Suppressor macrophage treated with lipopolysaccharide for 1 hour (primary cell): Measurements from ENCODE around the gene ADGRL2.

ENCODE experiments used
- DNase-seq, 3 donors: peaks; one replicate each; pipeline ENCODE4 v3.0.0-alpha.2; 2020 to 2022

ADGRL2 gene

DNA sequence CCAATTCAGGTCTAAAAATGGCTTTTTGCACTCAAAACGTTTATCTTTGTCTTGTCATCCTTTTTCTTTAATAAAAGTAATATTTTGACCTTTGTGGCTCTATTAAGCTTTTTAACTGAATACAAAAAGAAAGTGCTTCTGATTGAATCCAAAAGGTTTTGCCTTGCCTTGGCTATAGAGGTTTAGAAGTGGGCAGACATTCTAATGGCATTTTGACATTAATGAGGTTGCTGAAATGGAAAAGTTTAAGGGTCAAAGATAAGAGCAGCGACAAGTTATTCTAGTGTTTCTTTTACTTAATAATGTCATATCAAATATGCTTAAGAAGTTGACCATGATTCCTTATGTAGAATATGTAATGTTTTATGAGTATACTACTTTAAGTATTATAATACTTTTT, 120.2 kb downstream of the ADGRL2 start:
- no peak for DNase-seq

GRCh38 chr1:81921344-81921743, 120.6 kb downstream of the ADGRL2 start:
- no peak for DNase-seq

GRCh38 chr1:81921851-81922462, 121.2 kb downstream of the ADGRL2 start:
- DNase-seq = no peak

- DNase-seq = no peak
Observed at GRCh38 chr1:81922955-81923354, 122.2 kb downstream of the ADGRL2 start.

DNA sequence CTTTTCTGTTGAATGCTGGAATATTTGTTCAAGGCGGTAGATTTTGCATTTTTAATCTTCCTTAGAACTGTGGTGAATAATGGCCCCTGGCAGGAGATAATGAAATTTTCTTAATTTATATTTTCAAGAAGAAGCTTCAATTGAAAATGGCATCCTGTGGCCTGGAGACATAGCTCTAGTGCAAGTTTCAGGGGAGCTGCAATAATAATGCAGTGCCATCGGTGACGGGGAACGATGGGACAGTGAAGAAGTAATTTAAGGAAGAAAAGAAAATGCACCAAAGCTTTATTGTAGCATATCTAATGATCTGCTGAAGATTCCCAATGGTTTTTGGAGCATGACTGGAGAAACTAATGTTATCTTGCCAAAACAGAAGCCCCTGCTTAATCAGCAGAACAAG, 128.4 kb downstream of the ADGRL2 start:
- no peak for DNase-seq

GRCh38 chr1:81936853-81937252, 136.1 kb downstream of the ADGRL2 start:
- DNase-seq = no peak

GRCh38 chr1:81937791-81938450, 137.2 kb downstream of the ADGRL2 start:
- DNase-seq = no peak

DNA sequence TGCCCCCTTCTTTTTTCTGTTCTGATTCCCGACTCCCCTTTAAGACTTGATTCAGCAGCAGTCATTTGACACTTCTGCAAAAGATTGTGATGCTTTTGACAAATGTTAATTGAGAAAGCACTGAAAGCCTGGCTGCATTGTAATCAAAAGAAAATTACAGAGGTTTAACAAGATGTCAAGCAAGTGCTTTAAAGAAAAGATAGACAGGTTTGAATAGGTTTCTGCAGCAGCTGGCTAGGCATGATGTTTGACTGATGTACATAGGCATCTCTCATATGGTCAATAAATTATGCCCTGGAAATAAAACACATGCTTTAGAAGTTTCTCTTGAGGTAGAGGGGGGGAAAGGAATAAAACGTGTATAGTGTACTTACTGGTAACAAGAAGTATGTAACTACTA, 147.8 kb downstream of the ADGRL2 start:
- no peak for DNase-seq

GRCh38 chr1:81949421-81949820, 148.7 kb downstream of the ADGRL2 start:
- no peak for DNase-seq

DNA sequence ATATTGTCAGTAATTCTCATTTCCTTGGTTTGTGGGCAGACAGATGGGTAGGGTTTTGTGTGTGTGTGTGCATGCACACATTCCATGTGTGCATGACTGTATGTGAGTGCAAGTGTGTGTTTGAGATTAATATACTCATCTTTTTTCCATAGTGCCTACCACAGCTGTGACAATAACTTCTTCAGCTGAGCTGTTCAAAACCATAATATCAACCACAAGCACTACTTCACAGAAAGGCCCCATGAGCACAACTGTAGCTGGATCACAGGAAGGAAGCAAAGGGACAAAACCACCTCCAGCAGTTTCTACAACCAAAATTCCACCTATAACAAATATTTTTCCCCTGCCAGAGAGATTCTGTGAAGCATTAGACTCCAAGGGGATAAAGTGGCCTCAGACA, 149.3 kb downstream of the ADGRL2 start:
- no peak for DNase-seq

DNA sequence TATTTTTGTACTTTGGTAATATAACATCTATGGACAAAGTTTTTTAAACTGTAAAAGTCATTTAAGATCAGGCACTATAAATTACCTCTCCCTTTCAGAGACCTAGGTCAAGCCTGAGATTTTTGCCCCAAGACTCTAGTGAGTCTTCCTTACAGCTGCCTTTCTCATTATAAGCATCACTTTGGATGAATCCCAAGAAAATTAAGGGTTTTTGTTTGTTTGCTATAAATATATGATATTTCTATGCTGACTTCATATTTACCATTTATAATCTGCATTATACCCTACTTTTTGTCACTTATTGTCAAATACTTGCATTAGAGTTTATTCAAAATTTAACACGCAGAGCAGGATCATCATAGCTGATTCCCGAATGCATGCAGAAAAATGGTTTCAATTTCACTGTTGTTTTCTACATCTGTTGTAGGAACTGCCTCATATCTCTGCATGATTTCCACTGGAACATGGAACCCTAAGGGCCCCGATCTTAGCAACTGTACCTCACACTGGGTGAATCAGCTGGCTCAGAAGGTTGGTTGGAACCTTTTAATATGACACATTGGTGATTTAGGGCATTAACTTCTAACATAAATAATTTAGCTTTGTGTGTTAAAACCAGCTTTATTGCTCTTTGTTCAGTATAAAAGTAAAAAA, 150.0 kb downstream of the ADGRL2 start:
- DNase-seq = no peak

GRCh38 chr1:81954534-81955020, 153.8 kb downstream of the ADGRL2 start:
- no peak for DNase-seq

GRCh38 chr1:81967951-81968350, 167.2 kb downstream of the ADGRL2 start:
- no peak for DNase-seq

DNA sequence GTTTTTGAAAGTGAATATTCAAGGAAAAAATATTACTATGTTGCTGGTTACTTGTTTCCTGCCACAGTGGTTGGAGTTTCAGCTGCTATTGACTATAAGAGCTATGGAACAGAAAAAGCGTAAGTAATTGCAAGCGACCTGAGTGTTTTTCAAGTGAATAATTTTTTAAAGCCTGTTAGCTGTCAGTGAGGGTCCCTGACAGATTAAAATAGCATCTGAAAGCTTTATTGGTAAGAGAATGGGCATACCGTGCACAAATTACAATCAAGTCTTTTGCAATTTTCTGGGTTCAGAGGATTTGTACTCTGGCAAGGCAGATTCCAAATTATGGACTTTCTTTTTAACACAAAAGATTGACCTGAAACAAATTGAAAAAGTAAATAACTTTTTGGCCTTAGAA, 169.7 kb downstream of the ADGRL2 start:
- no peak for DNase-seq

- no peak for DNase-seq
Observed at GRCh38 chr1:81974222-81974841, 173.6 kb downstream of the ADGRL2 start.

DNA sequence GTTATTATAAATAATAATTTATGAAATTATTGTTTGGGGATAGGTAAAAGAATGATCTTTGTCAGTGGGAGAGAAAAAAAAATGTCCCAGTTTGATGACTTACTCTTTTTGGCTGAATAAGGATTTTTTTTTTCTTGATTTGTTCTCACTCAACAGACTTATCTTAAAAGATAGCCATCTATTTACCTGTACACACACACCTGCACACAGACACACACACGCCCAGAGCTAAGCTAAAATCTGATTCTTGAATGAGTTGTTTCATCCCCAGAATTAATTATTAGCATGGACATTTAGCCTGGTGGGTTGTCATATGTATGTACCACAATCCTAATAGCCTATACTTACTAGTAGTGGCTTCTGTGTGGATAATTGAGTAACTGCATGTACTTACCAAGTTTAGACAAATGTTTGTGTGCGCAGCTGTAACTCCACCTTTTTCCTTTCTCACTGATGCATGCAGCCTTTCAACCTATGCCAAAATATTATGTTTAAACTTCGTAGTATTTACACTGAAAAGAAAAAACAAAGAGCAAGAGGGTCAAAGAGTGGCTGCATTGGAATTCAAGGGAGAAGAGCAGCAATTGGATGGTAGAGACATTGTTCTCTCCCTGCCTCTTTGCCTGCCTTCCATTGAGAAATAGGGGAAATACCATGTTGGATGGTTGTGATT, 174.3 kb downstream of the ADGRL2 start:
- DNase-seq = no peak

DNA sequence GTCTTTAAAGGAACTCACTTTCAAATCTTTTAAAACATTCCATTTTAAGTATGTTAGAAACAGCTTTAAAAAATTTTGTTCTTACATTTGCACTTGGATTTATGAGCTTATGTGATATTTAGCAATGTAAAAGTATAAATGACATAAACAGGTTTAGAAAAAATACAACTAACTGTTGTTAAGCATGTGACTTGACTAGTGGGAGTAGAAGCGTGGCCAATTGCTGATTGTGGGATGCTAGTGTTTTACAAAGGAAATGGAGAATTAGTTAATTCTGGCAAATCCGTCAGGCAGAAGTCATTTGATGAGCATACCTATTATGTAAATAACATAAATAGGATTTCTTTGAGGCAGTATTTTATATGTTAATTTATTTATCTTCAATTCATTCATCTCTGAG, 175.8 kb downstream of the ADGRL2 start:
- DNase-seq = no peak

DNA sequence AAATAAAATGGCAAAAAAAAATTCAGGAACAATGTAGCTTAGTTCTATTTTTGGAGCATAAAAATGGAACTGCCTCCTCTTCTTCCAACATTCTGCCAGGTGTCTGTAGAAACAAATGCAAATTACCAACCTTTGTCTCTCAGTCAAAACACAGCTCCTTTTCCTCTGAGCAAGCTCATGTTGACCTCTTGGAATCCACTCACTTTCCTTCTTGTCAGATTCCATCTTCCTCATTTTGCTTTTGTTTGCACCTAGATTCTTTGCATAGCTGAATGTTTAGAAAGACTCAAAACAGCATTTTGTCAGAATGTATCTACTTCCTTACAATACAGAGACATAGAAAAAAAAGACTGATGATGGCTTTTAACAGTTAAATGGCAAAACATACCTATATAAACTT, 178.2 kb downstream of the ADGRL2 start:
- DNase-seq = no peak

DNA sequence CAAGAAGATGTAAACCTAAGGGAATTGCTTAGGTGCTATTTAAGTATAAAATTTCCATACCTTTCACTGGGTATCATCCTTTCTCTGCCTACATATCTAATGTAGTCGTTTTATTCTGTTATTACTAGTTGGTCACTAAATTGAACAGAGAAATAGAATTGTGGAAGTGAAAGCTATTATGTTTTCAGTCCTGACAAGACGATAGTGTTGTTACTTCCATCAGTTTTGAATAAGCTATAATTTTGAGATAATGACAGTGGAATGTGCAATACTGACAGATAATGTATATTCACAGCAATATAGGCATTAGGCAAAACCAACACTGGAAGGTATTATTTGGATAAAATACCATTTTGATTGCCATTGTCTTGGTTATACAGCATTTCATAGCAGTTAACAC, 181.8 kb downstream of the ADGRL2 start:
- DNase-seq = no peak

- no peak for DNase-seq
Observed at GRCh38 chr1:81989524-81989923, 188.8 kb downstream of the ADGRL2 start.

- no peak for DNase-seq
Observed at GRCh38 chr1:81990241-81990640, 189.5 kb downstream of the ADGRL2 start.

- no peak for DNase-seq
Observed at GRCh38 chr1:81998165-81998564, 197.4 kb downstream of the ADGRL2 start.

DNA sequence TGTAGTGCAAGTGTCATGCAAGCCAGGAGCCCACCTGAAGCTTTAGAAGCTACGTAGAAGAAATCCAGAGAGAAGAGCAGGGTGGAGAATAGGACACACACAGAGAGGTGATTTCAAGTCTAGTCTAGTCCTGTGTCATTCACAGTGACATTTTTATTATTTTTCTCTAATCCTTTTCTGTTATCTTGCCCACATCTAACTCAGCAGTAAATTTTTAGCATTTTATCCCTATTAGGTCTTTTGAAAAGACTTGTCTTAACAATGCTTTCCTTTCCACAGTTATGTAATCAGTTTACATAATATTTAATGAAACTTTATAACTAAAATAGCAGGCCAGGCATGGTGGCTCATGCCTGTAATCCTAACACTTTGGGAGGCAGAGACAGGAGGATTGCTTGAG, 198.6 kb downstream of the ADGRL2 start:
- DNase-seq = no peak
